GM18520 (cell line): Measurements from ENCODE around the gene GOLGA3.
"Not testable (repeated sequence)": the region's sequence is repeated elsewhere in the genome, so short reads cannot be mapped to it uniquely, and the experiment has no call there.

ENCODE experiments used
- ATAC-seq: cut with Tn5 transposase; IDR thresholded peaks from one replicate; pipeline ENCODE4 v1.9.1; 2021; ENCODE audit not compliant: unreplicated experiment

The GOLGA3 gene

GRCh38 chr12:132753670-132754069 is 75.0 kb downstream of the GOLGA3 start:
- not testable (repeated sequence) for ATAC-seq

DNA sequence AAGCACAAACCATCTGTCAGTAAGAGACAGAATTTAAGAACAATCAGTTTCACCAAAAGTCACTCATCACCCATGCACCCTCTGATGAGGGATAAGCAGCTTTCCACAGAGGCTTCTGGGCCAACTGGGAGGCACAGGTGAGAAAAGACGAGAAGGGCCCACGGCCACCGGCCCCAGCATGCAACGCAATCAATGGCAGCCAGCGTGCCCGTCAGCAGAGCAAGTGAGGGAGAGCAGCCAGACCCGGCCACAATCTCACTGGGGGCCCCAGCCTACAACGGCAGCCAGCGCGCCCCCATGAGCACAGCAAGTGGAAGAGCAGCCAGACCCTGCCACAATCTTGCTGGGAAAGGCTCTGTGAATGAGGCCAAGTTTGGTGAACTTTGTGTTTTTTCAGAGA is 80.3 kb downstream of the GOLGA3 start:
- ATAC-seq, result no peak

DNA sequence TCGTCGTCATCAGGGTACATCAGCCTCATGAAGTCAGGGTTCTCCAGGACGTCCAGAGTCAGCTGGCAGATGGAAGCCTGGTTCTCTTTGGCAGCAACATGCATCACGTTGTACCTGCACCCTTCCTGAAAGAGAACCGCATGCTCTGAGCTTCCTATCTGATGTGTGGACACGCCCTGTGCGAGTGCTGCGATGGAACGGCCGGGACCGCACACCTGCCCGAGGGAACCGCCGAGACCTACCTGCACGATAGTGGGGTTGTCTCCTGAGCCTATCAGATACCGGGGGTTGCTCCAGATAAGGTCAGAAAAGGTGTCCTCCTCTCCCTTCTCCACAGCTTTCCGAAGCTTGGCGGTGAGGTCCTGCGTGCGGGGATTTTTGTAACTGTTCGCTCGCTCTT is 80.8 kb downstream of the GOLGA3 start:
- no peak for ATAC-seq

- ATAC-seq, result no peak
Measured at GRCh38 chr12:132747395-132747794, 81.3 kb downstream of the GOLGA3 start.

DNA sequence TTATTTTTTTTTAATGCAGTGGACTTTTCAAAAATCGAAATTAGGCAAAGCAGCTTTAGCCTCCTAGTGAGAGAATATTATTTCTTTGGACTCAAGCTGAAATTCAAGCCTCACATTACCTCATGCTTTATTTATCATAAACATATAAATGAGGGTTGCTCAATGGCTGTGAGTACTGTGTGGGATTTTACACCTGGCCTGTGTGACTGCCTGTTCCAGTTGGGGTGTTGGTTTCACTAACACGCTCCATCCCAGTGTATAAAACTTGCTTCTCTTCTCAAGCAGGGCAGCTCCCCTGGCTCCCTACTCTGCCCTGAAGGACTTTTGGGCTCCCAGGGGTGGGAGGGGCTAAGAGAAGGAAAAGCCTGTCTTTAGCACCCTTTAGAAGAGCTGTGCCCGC is 82.1 kb downstream of the GOLGA3 start:
- no peak for ATAC-seq

- no peak for ATAC-seq
Measured at GRCh38 chr12:132743831-132744230, 84.8 kb downstream of the GOLGA3 start.

- ATAC-seq, result no peak
Measured at GRCh38 chr12:132741620-132742019, 87.0 kb downstream of the GOLGA3 start.

- ATAC-seq, result no peak
Measured at GRCh38 chr12:132740652-132741051, 88.0 kb downstream of the GOLGA3 start.

- ATAC-seq, result no peak
Measured at GRCh38 chr12:132740313-132740646, 88.4 kb downstream of the GOLGA3 start.

DNA sequence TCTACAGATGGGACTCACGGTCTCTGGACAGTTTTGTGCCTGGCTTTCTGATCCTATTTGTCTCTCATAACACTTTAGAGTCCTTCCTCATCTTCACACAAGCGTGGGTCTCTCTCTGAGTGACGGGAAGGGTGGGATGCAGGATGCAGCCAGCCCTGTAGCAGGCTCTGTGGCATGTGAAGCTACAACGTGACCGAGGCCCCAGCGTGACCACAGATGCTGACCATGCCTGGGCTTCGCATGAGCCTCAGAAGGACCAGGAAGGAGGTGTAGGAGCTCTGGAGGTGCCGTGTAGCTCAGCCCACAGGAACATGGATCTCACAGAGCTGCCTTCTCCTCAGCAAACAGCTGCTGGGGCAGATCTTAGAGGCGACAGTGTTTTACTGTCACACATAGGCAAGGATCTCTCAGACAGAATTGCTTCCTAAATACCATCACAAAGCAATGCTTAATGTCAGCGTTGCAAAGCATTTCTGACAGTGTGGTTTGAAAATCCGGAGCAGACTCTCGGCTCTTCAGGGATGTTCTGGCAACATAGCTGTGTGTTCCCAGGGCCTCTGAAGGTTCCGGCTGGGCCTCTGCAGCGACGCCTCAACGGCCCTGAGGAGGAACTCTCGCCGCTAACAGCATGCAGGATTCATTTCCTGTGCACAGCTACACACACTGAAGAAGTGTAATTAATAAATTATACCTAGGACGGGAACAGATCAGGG is 88.9 kb downstream of the GOLGA3 start:
- no peak for ATAC-seq

- ATAC-seq, result no peak
Measured at GRCh38 chr12:132736913-132737312, 91.8 kb downstream of the GOLGA3 start.

DNA sequence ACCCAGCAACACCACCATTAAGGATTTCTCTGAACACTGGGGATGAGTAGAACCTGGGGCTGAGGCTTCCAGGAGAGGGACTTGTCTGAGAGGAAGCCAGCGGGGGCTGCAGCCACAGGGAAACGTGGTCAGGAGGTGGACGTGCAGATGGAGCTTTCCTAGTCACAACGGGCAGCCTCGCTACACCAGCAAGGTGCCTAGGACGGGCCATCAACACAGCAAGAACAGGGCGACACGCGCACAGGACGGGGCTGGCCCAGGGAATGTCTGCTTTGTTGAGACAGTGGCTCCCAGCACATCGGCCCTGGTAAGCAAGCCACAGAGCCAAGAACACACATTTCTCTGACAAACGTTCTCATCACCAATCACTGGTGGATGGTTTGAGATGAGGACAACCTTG is 92.3 kb downstream of the GOLGA3 start:
- ATAC-seq, result no peak

- ATAC-seq, result no peak
Measured at GRCh38 chr12:132735496-132735895, 93.2 kb downstream of the GOLGA3 start.

- no peak for ATAC-seq
Measured at GRCh38 chr12:132734206-132734605, 94.5 kb downstream of the GOLGA3 start.

DNA sequence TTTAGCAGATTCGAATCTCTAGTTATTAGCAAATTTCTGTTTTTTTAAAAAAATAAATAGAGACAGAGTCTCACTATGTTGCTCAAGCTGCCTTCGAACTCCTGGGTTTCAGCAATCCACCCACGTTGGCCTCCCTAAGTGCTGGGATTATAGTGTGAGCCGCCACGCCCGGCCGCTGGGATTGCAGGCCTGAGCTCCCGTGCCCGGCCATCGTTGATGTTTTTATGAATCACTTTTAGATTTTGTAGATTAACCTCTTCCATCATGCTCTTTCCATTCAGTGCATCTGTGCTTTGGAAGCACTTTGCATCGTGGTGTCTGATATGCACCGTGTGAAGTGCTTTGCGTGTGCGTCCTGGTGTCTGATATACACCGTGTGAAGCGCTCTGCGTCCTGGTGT is 97.1 kb downstream of the GOLGA3 start:
- no peak for ATAC-seq

GRCh38 chr12:132730353-132730752 is 98.3 kb downstream of the GOLGA3 start:
- no peak for ATAC-seq

- ATAC-seq, result no peak
Measured at GRCh38 chr12:132729541-132730320, 98.9 kb downstream of the GOLGA3 start.

DNA sequence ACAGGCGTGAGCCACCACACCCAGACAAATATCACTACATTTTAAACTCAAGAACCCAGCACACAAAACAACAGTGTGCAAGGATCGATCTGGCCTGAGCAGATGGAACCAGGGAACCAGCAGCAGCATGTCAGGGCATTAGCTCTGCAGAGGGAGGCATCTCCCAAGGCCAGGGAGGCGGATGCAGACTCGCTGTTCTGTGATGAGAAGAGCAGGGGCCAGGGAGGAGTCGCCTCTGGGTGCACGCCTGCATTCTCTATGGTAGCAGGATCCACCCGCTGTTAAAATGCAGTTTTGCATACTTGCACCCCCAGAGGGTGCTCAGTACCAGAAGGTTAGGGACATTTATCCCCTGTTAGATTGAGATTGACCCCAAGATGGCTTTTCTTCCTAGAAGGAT is 100.2 kb downstream of the GOLGA3 start:
- no peak for ATAC-seq

DNA sequence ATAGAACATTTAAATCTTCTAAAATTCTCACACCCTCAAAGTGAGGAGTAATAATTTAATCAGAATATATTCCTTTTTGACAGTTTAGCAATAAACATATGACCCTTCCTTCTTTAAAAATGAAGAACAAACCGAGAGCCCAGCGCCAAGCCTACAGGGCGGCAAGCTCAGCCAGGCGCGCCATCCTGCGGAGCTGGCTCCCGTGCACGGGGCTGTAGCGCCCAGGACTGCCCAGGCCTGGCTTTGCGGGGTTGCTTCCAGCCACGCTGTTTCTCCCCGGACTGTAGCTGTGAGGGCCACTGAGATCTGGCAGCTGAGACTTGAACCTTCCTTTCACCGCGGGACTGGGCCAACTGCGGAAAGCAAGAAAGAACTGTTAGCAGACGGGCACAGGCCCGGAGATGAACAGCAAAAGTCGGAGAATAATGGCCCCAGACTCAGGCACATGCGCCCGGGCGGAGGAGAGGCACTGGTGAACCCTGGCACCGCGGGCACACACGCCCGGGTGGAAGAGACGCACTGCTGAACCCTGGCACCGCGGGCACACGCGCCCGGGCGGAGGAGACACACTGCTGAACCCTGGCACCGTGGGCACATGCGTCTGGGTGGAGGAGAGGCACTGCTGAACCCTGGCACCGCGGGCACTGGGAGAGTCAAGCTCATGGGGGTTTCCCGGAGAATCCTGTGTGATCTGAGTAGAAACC is 101.4 kb downstream of the GOLGA3 start:
- ATAC-seq, result no peak

DNA sequence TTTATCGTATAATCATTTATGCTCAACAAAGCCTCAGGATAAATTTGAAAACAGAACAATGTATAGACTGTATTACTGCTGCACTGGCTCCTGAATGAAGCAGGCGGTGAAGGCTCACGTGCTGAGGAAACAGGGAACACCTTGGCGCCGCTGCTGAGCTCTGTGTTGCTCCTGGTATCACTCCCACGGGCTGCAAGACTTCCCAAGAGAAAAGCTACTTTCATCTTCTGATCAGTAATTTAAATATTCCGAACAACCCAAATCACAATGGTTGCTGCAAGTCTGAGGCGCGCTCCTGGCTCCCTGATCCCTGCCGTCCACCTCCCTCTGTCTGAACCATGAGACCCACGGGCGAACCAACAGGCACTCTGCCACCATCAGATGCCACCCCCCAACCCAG is 102.3 kb downstream of the GOLGA3 start:
- ATAC-seq, result no peak

DNA sequence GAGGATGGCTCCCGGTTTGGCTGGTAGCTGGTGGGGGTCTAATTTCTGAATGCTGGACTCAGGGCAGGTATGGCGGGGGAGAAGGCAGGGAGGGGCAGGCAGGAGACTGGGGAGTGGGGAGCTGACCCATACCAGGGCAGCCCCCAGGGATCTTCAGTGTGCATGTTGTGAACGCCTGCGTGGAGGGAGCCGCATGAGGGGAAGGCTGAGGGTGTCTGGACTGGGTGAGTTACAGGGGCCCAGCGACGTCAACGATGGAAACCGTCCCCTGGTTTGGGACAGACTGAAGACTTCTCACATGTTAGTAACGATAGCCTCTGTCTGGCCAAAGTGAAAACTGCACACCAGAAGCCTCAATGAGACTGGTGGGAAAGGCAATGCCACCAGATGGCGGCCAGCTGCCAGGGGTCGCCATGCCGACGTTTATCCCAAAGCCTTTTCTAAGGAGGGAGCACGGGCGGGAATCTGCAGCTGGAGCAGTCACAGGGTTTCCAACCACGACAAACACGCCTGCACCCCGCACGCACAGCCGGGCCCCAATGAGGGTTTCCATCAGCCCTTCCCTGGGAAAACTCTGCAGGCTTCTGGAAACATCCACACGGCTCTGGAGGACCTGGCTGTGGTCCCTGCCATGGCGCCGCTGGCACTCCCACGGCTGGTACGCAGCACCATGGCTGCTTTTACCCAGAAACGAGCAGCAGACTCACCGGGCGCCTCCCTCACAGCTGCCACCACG is 104.0 kb downstream of the GOLGA3 start:
- ATAC-seq, result no peak
